ENCODE results near the gene MAP3K19. TPM values are rescaled to one million over a fixed set of nuclear protein-coding genes. Genes with fewer than 3 reads are reported as not detected.

Gene MAP3K19
- polyA plus RNA-seq, 1 donor (not counting 4 experiments of a cell fraction or from before 2014, with no cell fraction given) = not detected

DNA sequence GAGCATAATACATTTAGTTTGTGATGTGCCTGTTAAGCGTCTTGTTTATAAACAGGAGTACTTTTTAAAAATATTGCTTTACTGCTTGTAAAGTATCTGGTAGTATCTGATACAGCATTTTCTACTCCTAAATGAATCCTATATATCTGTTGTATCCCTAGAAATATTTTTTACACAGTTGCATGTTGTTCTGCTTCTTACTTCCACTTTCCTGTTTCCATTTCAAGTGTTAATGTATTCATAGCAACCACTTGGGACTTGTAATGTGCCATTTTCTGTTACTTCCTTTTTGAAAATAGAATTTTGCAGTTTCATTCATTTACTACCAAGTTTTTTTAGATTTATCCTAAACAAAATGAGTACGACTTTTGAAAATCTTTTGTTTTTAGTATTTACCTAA lies 103.7 kb downstream of the MAP3K19 start:
- H3K9me3 ChIP-seq (ENCODE audit: control insufficient read depth, low read depth, low read length) = no peaks in the 10 kb centered on the region
- H2AFZ ChIP-seq (ENCODE audit: control insufficient read depth, low read length) = no peak overlapping the region
- no peak overlapping the region for H3K9ac ChIP-seq (ENCODE audit: control insufficient read depth, extremely low read depth, insufficient read depth, low read length)
- no peak overlapping the region for H3K27ac ChIP-seq (ENCODE audit: control insufficient read depth, insufficient read depth, low read length)
- no peak overlapping the region for H3K4me3 ChIP-seq (ENCODE audit: control insufficient read depth in 2 of 3, extremely low read depth in 1 of 3, insufficient read depth in 2 of 3, low read depth in 1 of 3, low read length in 3 of 3)
- H3K9me1 ChIP-seq (ENCODE audit: control insufficient read depth, extremely low read depth, insufficient read depth, low read length) = no peaks in the 10 kb centered on the region
- no peak overlapping the region for H3K4me2 ChIP-seq (ENCODE audit: control insufficient read depth, extremely low read depth, insufficient read depth, low read depth, low read length)
- no peaks in the 10 kb centered on the region for H3K27me3 ChIP-seq (ENCODE audit: control insufficient read depth, extremely low read depth, insufficient read depth, low read length)
- no peaks in the 10 kb centered on the region for H4K20me1 ChIP-seq (ENCODE audit: control insufficient read depth, extremely low read depth, insufficient read depth, low read length)
- TF ChIP-seq, protein P1, sequence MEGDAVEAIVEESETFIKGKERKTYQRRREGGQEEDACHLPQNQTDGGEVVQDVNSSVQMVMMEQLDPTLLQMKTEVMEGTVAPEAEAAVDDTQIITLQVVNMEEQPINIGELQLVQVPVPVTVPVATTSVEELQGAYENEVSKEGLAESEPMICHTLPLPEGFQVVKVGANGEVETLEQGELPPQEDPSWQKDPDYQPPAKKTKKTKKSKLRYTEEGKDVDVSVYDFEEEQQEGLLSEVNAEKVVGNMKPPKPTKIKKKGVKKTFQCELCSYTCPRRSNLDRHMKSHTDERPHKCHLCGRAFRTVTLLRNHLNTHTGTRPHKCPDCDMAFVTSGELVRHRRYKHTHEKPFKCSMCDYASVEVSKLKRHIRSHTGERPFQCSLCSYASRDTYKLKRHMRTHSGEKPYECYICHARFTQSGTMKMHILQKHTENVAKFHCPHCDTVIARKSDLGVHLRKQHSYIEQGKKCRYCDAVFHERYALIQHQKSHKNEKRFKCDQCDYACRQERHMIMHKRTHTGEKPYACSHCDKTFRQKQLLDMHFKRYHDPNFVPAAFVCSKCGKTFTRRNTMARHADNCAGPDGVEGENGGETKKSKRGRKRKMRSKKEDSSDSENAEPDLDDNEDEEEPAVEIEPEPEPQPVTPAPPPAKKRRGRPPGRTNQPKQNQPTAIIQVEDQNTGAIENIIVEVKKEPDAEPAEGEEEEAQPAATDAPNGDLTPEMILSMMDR (optimal IDR thresholded peaks at IDR 0.05 in 1 of 3, IDR thresholded peaks at IDR 0.05 in 1 of 3, conservative IDR thresholded peaks at IDR 0.05 in 1 of 3; ENCODE audit: extremely low read depth in 1 of 3, insufficient read depth in 2 of 3, low read length in 3 of 3) = no peak
- no peak for TF ChIP-seq EZH2 (IDR thresholded peaks at IDR 0.05; ENCODE audit: low read length)
- dilution Hi-C loops (cut with MboI; ENCODE audit: extremely low pct_ligation_motif_present, low sequenced_read_pairs) = no loop called here
- no peak for FAIRE-seq
- peaks cover 18% of the 10 kb centered on the region in 2 experiments for H3K36me3 ChIP-seq (ENCODE audit: control insufficient read depth in 2 of 2, extremely low read depth in 1 of 2, insufficient read depth in 2 of 2, low read length in 2 of 2)
- DNase-seq (ENCODE audit: low read depth, low spot score) = no peak
- H3K4me1 ChIP-seq (ENCODE audit: control insufficient read depth, extremely low read depth, insufficient read depth, low read length) = no peaks in the 10 kb centered on the region
- peaks cover 25% of the 10 kb centered on the region for H3K79me2 ChIP-seq (ENCODE audit: control insufficient read depth, insufficient read depth, low read length)

DNA sequence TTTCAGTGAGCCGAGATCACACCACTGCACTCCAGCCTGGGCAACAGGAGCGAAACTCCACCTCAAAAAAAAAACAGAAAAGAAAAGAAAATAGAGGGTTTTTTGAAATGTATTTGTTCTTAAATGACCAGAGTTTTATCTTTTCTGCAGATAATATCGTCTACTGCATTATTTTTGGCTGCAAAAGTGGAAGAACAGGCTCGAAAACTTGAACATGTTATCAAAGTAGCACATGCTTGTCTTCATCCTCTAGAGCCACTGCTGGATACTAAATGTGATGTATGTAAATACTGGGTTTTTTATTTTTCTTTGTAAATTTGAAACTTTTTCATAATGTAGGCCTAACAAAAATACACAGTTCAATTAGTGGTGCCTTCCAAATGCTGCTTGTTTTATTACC lies 110.6 kb downstream of the MAP3K19 start:
- no peak for DNase-seq (ENCODE audit: low read depth, low spot score)
- Histone ChIP-seq H3K79me2 (ENCODE audit: control insufficient read depth, insufficient read depth, low read length) (peaks cover 82% of the 10 kb centered on the region), H4K20me1 (ENCODE audit: control insufficient read depth, extremely low read depth, insufficient read depth, low read length) (peaks cover 4% of the 10 kb centered on the region), H3K9ac (ENCODE audit: control insufficient read depth, extremely low read depth, insufficient read depth, low read length) (no peak overlapping the region), H3K9me3 (ENCODE audit: control insufficient read depth, low read depth, low read length) (no peaks in the 10 kb centered on the region), H3K36me3 (ENCODE audit: control insufficient read depth in 2 of 2, extremely low read depth in 1 of 2, insufficient read depth in 2 of 2, low read length in 2 of 2) (peaks cover 11 to 17% of the 10 kb centered on the region in 2 experiments), H3K27ac (ENCODE audit: control insufficient read depth, insufficient read depth, low read length) (no peak overlapping the region), H3K9me1 (ENCODE audit: control insufficient read depth, extremely low read depth, insufficient read depth, low read length) (no peaks in the 10 kb centered on the region), H2AFZ (ENCODE audit: control insufficient read depth, low read length) (no peak overlapping the region), H3K4me2 (ENCODE audit: control insufficient read depth, extremely low read depth, insufficient read depth, low read depth, low read length) (no peak overlapping the region), H3K27me3 (ENCODE audit: control insufficient read depth, extremely low read depth, insufficient read depth, low read length) (no peaks in the 10 kb centered on the region), H3K4me3 (ENCODE audit: control insufficient read depth in 2 of 3, extremely low read depth in 1 of 3, insufficient read depth in 2 of 3, low read depth in 1 of 3, low read length in 3 of 3) (no peak overlapping the region), H3K4me1 (ENCODE audit: control insufficient read depth, extremely low read depth, insufficient read depth, low read length) (peaks cover 6% of the 10 kb centered on the region)
- dilution Hi-C loops (cut with MboI; ENCODE audit: extremely low pct_ligation_motif_present, low sequenced_read_pairs) = no loop called here
- no peak for FAIRE-seq
- TF ChIP-seq, protein P1 (optimal IDR thresholded peaks at IDR 0.05 in 1 of 3, IDR thresholded peaks at IDR 0.05 in 1 of 3, conservative IDR thresholded peaks at IDR 0.05 in 1 of 3; ENCODE audit: extremely low read depth in 1 of 3, insufficient read depth in 2 of 3, low read length in 3 of 3) = no peak
- no peak for TF ChIP-seq EZH2 (IDR thresholded peaks at IDR 0.05; ENCODE audit: low read length)
